Measurements from ENCODE around the gene PPCS. TPM values are rescaled to one million over a fixed set of nuclear protein-coding genes. Genes with fewer than 3 reads are reported as not detected.

Gene PPCS
- total RNA-seq, result 100 to 1,000 TPM in 1 of 2 donors, 10 to 100 TPM in 1; 93.0 to 108 TPM

DNA sequence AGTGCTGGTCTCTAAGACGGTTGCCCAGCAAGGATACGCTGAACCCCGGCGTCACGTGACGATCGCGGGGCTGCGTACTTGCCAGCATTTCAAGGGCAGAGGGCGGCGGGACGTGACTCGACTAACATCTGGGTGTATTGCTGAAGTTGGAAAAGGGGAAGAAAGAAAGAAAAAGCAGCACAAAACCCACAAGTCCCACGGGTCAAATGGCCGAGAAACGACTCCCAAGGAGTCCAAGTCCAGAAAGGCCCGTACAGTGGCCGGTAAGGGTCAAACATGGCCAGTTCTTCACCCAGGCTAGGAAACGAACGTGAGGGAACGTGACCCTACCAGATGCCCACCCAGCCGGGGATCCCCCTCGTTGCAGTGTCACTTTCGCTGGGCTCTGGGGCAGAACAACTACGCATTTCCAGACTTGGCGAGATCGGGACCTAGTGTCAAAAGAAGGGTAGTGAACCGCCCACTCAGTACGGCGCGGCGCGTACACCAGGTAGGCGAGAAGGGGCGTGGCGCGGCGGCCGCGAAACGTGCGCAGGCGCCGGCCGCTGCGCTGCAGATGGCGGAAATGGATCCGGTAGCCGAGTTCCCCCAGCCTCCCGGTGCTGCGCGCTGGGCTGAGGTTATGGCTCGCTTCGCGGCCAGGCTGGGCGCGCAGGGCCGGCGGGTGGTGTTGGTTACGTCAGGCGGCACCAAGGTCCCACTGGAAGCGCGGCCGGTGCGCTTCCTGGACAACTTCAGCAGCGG is at the start of gene PPCS, which contains the start of gene ZMYND12:
PPCS (plus strand) TSS at position 534 of the 744 bp plus-strand sequence; CDS start at position 557, 23 bp downstream.
ZMYND12 (minus strand) TSS at position 13 of the 744 bp plus-strand sequence. CDS start 25 bp downstream, outside the sequence.
- peak within 1 kb of the TSS; percentile 90 to 97 for H3K9ac ChIP-seq (ENCODE audit: low read depth in 2 of 2, low read length in 2 of 2)
- no peaks in the 10 kb centered on the region for H3K9me3 ChIP-seq
- H3K4me3 ChIP-seq, result peak within 1 kb of the TSS; percentile 76
- peak; percentile 90 for DNase-seq
- TF ChIP-seq, protein P1, sequence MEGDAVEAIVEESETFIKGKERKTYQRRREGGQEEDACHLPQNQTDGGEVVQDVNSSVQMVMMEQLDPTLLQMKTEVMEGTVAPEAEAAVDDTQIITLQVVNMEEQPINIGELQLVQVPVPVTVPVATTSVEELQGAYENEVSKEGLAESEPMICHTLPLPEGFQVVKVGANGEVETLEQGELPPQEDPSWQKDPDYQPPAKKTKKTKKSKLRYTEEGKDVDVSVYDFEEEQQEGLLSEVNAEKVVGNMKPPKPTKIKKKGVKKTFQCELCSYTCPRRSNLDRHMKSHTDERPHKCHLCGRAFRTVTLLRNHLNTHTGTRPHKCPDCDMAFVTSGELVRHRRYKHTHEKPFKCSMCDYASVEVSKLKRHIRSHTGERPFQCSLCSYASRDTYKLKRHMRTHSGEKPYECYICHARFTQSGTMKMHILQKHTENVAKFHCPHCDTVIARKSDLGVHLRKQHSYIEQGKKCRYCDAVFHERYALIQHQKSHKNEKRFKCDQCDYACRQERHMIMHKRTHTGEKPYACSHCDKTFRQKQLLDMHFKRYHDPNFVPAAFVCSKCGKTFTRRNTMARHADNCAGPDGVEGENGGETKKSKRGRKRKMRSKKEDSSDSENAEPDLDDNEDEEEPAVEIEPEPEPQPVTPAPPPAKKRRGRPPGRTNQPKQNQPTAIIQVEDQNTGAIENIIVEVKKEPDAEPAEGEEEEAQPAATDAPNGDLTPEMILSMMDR (IDR thresholded peaks at IDR 0.05), result no peak
- H3K27ac ChIP-seq, result peak within 1 kb of the TSS; percentile 90
- no peaks in the 10 kb centered on the region for H3K27me3 ChIP-seq
- intact Hi-C loops (cut with DNase I), result no loop called here
- peaks cover 8% of the 10 kb centered on the region for H3K4me1 ChIP-seq
- H3K36me3 ChIP-seq, result peaks cover 4% of the 10 kb centered on the region

GRCh38 chr1:42414551-42415496 is 41.5 kb upstream of the PPCS start:
- no peak overlapping the region for H3K27ac ChIP-seq
- no peak overlapping the region for H3K9ac ChIP-seq (ENCODE audit: low read depth in 2 of 2, low read length in 2 of 2)
- intact Hi-C loops (cut with DNase I), result no loop called here
- no peaks in the 10 kb centered on the region for H3K4me1 ChIP-seq
- no peaks in the 10 kb centered on the region for H3K27me3 ChIP-seq
- H3K4me3 ChIP-seq, result no peak overlapping the region
- DNase-seq, result no peak
- no peaks in the 10 kb centered on the region for H3K36me3 ChIP-seq
- H3K9me3 ChIP-seq, result no peaks in the 10 kb centered on the region
- TF ChIP-seq, protein P1 (IDR thresholded peaks at IDR 0.05), result no peak

DNA sequence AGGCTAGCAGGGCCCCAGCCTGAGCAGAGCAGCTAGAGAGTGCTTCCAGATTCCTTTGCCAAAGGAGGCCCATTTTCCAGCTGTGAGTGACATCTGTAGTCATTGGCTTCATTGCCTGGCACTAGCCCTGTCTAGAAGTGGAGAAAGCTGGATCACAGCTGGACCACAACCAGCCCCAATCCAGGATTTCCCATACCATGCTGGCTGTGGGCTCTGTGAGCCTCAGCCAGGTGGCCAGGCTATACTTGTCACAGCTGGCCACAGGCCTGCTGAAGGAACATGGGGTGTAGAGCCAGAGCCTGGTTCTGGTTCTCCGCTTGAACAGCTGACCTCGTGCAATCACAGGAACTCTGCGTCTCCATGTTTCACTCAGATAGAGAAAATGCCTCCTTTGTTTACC is 39.2 kb upstream of the PPCS start:
- no peak overlapping the region for H3K27ac ChIP-seq
- no peaks in the 10 kb centered on the region for H3K4me1 ChIP-seq
- no peaks in the 10 kb centered on the region for H3K27me3 ChIP-seq
- intact Hi-C loops (cut with DNase I), result no loop called here
- H3K9me3 ChIP-seq, result no peaks in the 10 kb centered on the region
- DNase-seq, result no peak
- TF ChIP-seq, protein P1 (IDR thresholded peaks at IDR 0.05), result no peak
- no peak overlapping the region for H3K4me3 ChIP-seq
- no peaks in the 10 kb centered on the region for H3K36me3 ChIP-seq
- H3K9ac ChIP-seq (ENCODE audit: low read depth in 2 of 2, low read length in 2 of 2), result no peak overlapping the region

DNA sequence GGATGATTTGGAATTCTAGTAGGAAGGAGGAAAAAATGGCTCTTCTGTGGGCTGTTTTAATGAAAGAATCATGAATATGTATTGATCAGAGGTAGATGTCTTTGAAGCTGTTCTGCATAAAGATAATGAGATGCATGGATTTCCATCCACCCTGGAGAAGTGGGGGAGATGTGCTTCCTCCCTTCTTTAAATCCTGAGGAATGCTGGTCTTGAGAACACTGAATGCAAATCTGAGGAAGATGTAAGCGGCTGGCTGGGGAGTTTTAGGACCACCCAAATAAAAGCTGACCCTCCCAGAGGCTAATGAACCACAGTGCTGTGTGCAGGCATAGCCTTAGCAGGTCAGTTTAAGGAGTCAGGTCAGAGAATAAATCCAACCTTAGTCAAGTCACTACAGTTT is 37.8 kb upstream of the PPCS start:
- H3K27me3 ChIP-seq, result no peaks in the 10 kb centered on the region
- no peaks in the 10 kb centered on the region for H3K9me3 ChIP-seq
- TF ChIP-seq, protein P1 (IDR thresholded peaks at IDR 0.05), result no peak
- intact Hi-C loops (cut with DNase I), result no loop called here
- H3K27ac ChIP-seq, result no peak overlapping the region
- H3K9ac ChIP-seq (ENCODE audit: low read depth in 2 of 2, low read length in 2 of 2), result no peak overlapping the region
- H3K4me1 ChIP-seq, result no peaks in the 10 kb centered on the region
- H3K36me3 ChIP-seq, result no peaks in the 10 kb centered on the region
- no peak for DNase-seq
- H3K4me3 ChIP-seq, result no peak overlapping the region

DNA sequence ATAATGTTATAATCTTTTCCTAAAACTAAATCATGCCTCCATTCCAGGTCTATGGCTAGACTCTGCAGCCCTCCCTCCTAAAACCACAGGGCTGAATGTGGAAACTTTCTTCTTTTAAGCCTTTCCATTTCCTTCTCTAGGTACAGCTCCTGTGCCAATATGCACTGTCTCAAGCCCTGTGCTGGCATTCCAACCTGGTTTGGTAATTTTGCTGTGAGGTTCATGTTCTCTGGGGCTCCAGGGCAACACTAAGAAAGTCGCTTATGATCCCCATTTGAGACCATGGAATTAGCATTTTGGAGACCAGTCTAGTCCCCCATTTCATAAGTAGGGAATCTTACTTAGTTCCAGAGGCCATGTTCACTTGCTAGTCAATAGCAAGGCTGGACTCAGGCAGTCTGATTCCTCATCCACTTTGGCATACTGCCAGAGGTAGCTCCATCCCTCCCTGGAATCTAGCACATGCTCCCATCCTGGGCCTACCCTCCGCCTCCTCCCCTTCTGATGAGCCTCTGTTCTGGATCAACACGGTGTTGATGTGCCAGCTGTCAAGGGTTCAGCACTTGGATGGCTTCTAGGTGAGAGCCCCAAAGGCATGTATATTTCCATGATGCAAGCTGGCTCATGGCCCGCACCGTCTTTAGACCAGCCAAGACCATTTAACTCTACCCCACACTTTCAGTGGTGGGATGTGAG is 37.1 kb upstream of the PPCS start:
- no peak overlapping the region for H3K4me3 ChIP-seq
- H3K27me3 ChIP-seq, result no peaks in the 10 kb centered on the region
- no peak overlapping the region for H3K27ac ChIP-seq
- no peaks in the 10 kb centered on the region for H3K9me3 ChIP-seq
- TF ChIP-seq, protein P1 (IDR thresholded peaks at IDR 0.05), result no peak
- no peaks in the 10 kb centered on the region for H3K4me1 ChIP-seq
- H3K9ac ChIP-seq (ENCODE audit: low read depth in 2 of 2, low read length in 2 of 2), result no peak overlapping the region
- no peaks in the 10 kb centered on the region for H3K36me3 ChIP-seq
- intact Hi-C loops (cut with DNase I), result no loop called here
- no peak for DNase-seq

Measured in colonic mucosa (tissue), 4 donors.